ENCODE data around the gene ZDHHC1.

The ZDHHC1 gene

GRCh38 chr16:67415872-67416793 is at the start of gene ZDHHC1:
ZDHHC1 (minus strand) TSS chr16:67416477; CDS start chr16:67407775, 8,702 bp downstream.
- peak; percentile 69 for DNase-seq (ENCODE audit: low spot score)

GRCh38 chr16:67464565-67464964 is 48.3 kb upstream of the ZDHHC1 start:
- DNase-seq (ENCODE audit: low spot score): no peak

- DNase-seq (ENCODE audit: low spot score): no peak
These were observed 47.4 kb upstream of the ZDHHC1 start for GRCh38 chr16:67463691-67464090.

GRCh38 chr16:67463059-67463458 is 46.8 kb upstream of the ZDHHC1 start:
- DNase-seq (ENCODE audit: low spot score): no peak

GRCh38 chr16:67462279-67462655 is 46.0 kb upstream of the ZDHHC1 start:
- no peak for DNase-seq (ENCODE audit: low spot score)

- DNase-seq (ENCODE audit: low spot score): no peak
These were observed 45.5 kb upstream of the ZDHHC1 start for GRCh38 chr16:67461600-67462278.

GRCh38 chr16:67460961-67461360 is 44.7 kb upstream of the ZDHHC1 start:
- DNase-seq (ENCODE audit: low spot score): no peak

GRCh38 chr16:67460168-67460567 is 43.9 kb upstream of the ZDHHC1 start:
- no peak for DNase-seq (ENCODE audit: low spot score)

GRCh38 chr16:67459861-67460150 is 43.5 kb upstream of the ZDHHC1 start:
- no peak for DNase-seq (ENCODE audit: low spot score)

- DNase-seq (ENCODE audit: low spot score): no peak
These were observed 43.0 kb upstream of the ZDHHC1 start for GRCh38 chr16:67459066-67459860.

GRCh38 chr16:67458121-67458641 is 41.9 kb upstream of the ZDHHC1 start:
- no peak for DNase-seq (ENCODE audit: low spot score)

- no peak for DNase-seq (ENCODE audit: low spot score)
These were observed 41.3 kb upstream of the ZDHHC1 start for GRCh38 chr16:67457611-67458010.

- DNase-seq (ENCODE audit: low spot score): no peak
These were observed 40.3 kb upstream of the ZDHHC1 start for GRCh38 chr16:67456391-67457081.

GRCh38 chr16:67454852-67455251 is 38.6 kb upstream of the ZDHHC1 start:
- no peak for DNase-seq (ENCODE audit: low spot score)

GRCh38 chr16:67454104-67454503 is 37.8 kb upstream of the ZDHHC1 start:
- DNase-seq (ENCODE audit: low spot score): no peak

- DNase-seq (ENCODE audit: low spot score): no peak
These were observed 35.6 kb upstream of the ZDHHC1 start for GRCh38 chr16:67451704-67452435.

- no peak for DNase-seq (ENCODE audit: low spot score)
These were observed 34.9 kb upstream of the ZDHHC1 start for GRCh38 chr16:67451061-67451703.

GRCh38 chr16:67449739-67450138 is 33.5 kb upstream of the ZDHHC1 start:
- no peak for DNase-seq (ENCODE audit: low spot score)

- no peak for DNase-seq (ENCODE audit: low spot score)
These were observed 33.1 kb upstream of the ZDHHC1 start for GRCh38 chr16:67449336-67449735.

GRCh38 chr16:67448580-67448979 is 32.3 kb upstream of the ZDHHC1 start:
- DNase-seq (ENCODE audit: low spot score): no peak

Measured in HuH-7.5 (cell line).